ENCODE data around the gene PSMC3IP. TPM values are rescaled to one million over a fixed set of nuclear protein-coding genes. Genes with fewer than 3 reads are reported as not detected.
A peak's percentile ranks its signal among the peaks of the same experiment; 100 is the strongest.
"Not testable (repeated sequence)": the region's sequence is repeated elsewhere in the genome, so short reads cannot be mapped to it uniquely, and the experiment has no call there.

The PSMC3IP gene
- total RNA-seq, 8 experiments from 2014 or later = 1.5 to 24.7 (median 12.1) TPM

GRCh38 chr17:42564815-42565522 lies 12.6 kb downstream of the PSMC3IP start:
- Histone ChIP-seq H3K4me3 (no peak overlapping the region), H3K4me1 (replicated peaks in 1 of 2) (peaks cover 19 to 20% of the 10 kb centered on the region in 2 donors), H3K27ac (no peak overlapping the region)
- ATAC-seq (replicated peaks in 6 of 8) = no peak
- in situ Hi-C loops (cut with MboI; ENCODE audit: low pct_unique_long_range_greater_than_20kb in 2 of 9, low sequenced_read_pairs in 9 of 9, unreplicated experiment in 9 of 9) = no loop called here
- WGBS, 10 experiments = 83 to 100% (median 94%) methylated on average over 1 to 7 of the region's 15 CpGs; no CpG with 5 or more reads in 3 of the 10 experiments

- no peak for ATAC-seq (replicated peaks in 6 of 8)
- Histone ChIP-seq H3K4me1 (replicated peaks in 1 of 2) (peaks cover 19 to 20% of the 10 kb centered on the region in 2 donors), H3K4me3 (no peak overlapping the region), H3K27ac (no peak overlapping the region)
- WGBS, 10 experiments = 40 to 60% methylated on average over 1 of the region's 9 CpGs; no CpG with 5 or more reads in 8 of the 10 experiments
- in situ Hi-C loops (cut with MboI; ENCODE audit: low pct_unique_long_range_greater_than_20kb in 2 of 9, low sequenced_read_pairs in 9 of 9, unreplicated experiment in 9 of 9) = no loop called here
Measured at GRCh38 chr17:42563950-42564349, 13.6 kb downstream of the PSMC3IP start.

GRCh38 chr17:42563543-42563942 lies 14.0 kb downstream of the PSMC3IP start:
- H3K4me3 ChIP-seq = peak overlapping the region in 2 of 5 donors; percentile 55 to 80
- 13 to 75% (median 38%) methylated on average over 1 of the region's 1 CpG; no CpG with 5 or more reads in 4 of the 10 experiments for WGBS, 10 experiments
- H3K27ac ChIP-seq = no peak overlapping the region
- ATAC-seq (replicated peaks in 6 of 8) = no peak
- peaks cover 19 to 20% of the 10 kb centered on the region in 2 donors for H3K4me1 ChIP-seq (replicated peaks in 1 of 2)
- in situ Hi-C loops (cut with MboI; ENCODE audit: low pct_unique_long_range_greater_than_20kb in 2 of 9, low sequenced_read_pairs in 9 of 9, unreplicated experiment in 9 of 9) = no loop called here

- 49 to 100% (median 74%) methylated on average over 2 to 11 of the region's 14 CpGs; no CpG with 5 or more reads in 6 of the 10 experiments for WGBS, 10 experiments
- no peak for ATAC-seq (replicated peaks in 6 of 8)
- H3K4me1 ChIP-seq (replicated peaks in 1 of 2) = peaks cover 16 to 17% of the 10 kb centered on the region in 2 donors
- peak overlapping the region in 1 of 2 donors; percentile 95 for H3K27ac ChIP-seq
- H3K4me3 ChIP-seq = peak overlapping the region; percentile 48 to 85 (median 55)
- in situ Hi-C loops (cut with MboI; ENCODE audit: low pct_unique_long_range_greater_than_20kb in 2 of 9, low sequenced_read_pairs in 9 of 9, unreplicated experiment in 9 of 9) = no loop called here
Measured at GRCh38 chr17:42563143-42563509, 14.4 kb downstream of the PSMC3IP start.

- Histone ChIP-seq H3K4me1 (replicated peaks in 1 of 2) (peaks cover 10 to 12% of the 10 kb centered on the region in 2 donors), H3K4me3 (peak overlapping the region; percentile 48 to 85 (median 55)), H3K27ac (peak overlapping the region; percentile 79 to 95)
- in situ Hi-C loops (cut with MboI; ENCODE audit: low pct_unique_long_range_greater_than_20kb in 2 of 9, low sequenced_read_pairs in 9 of 9, unreplicated experiment in 9 of 9) = no loop called here
- ATAC-seq (replicated peaks in 6 of 8) = peak; percentile 1 to 70 (median 6)
- 0 to 52% (median 19%) methylated on average over 3 to 6 of the region's 48 CpGs; no CpG with 5 or more reads in 5 of the 10 experiments for WGBS, 10 experiments
Measured at GRCh38 chr17:42562388-42563142, 15.0 kb downstream of the PSMC3IP start.

GRCh38 chr17:42561897-42562387 lies 15.6 kb downstream of the PSMC3IP start, which contains the start of gene COASY:
Gene COASY (plus strand): TSS chr17:42562148. CDS start chr17:42562623, 475 bp downstream.
- WGBS, 10 experiments = 0 to 14% (median 0%) methylated on average over 1 to 18 of the region's 26 CpGs; no CpG with 5 or more reads in 4 of the 10 experiments

GRCh38 chr17:42560246-42560645 lies 17.3 kb downstream of the PSMC3IP start:
- H3K4me3 ChIP-seq = no peak overlapping the region
- in situ Hi-C loops (cut with MboI; ENCODE audit: low pct_unique_long_range_greater_than_20kb in 2 of 9, low sequenced_read_pairs in 9 of 9, unreplicated experiment in 9 of 9) = no loop called here
- ATAC-seq (replicated peaks in 6 of 8) = no peak
- H3K27ac ChIP-seq = no peak overlapping the region
- H3K4me1 ChIP-seq (replicated peaks in 1 of 2) = peaks cover 8 to 11% of the 10 kb centered on the region in 2 donors
- 100% methylated on average over 1 of the region's 3 CpGs; no CpG with 5 or more reads in 9 of the 10 experiments for WGBS, 10 experiments

More at GRCh38 chr17:42561897-42562387, 15.6 kb downstream of the PSMC3IP start, which contains the start of gene COASY:
- Histone ChIP-seq H3K27ac (peak within 1 kb of the TSS; percentile 79 to 95), H3K4me1 (replicated peaks in 1 of 2) (peaks cover 10 to 12% of the 10 kb centered on the region in 2 donors), H3K4me3 (peak within 1 kb of the TSS; percentile 48 to 85 (median 55))
- ATAC-seq (replicated peaks in 6 of 8) = peak; percentile 71 to 82 (median 76)
- in situ Hi-C loops (cut with MboI; ENCODE audit: low pct_unique_long_range_greater_than_20kb in 2 of 9, low sequenced_read_pairs in 9 of 9, unreplicated experiment in 9 of 9) = no loop called here

- no peak overlapping the region for H3K27ac ChIP-seq
- peaks cover 8 to 11% of the 10 kb centered on the region in 2 donors for H3K4me1 ChIP-seq (replicated peaks in 1 of 2)
- H3K4me3 ChIP-seq = no peak overlapping the region
- in situ Hi-C loops (cut with MboI; ENCODE audit: low pct_unique_long_range_greater_than_20kb in 2 of 9, low sequenced_read_pairs in 9 of 9, unreplicated experiment in 9 of 9) = no loop called here
- WGBS, 10 experiments = 75 to 96% (median 84%) methylated on average over 2 to 4 of the region's 6 CpGs; no CpG with 5 or more reads in 4 of the 10 experiments
- no peak for ATAC-seq (replicated peaks in 6 of 8)
Measured at GRCh38 chr17:42559075-42559474, 18.5 kb downstream of the PSMC3IP start.

GRCh38 chr17:42555961-42556617 lies 21.4 kb downstream of the PSMC3IP start:
- WGBS, 10 experiments = 67 to 100% methylated on average over 1 of the region's 5 CpGs; no CpG with 5 or more reads in 8 of the 10 experiments
- H3K27ac ChIP-seq; in situ Hi-C loops (cut with MboI; ENCODE audit: low pct_unique_long_range_greater_than_20kb in 2 of 9, low sequenced_read_pairs in 9 of 9, unreplicated experiment in 9 of 9); H3K4me3 ChIP-seq: not testable (repeated sequence)
- peak in 2 of 8 experiments; percentile 7 to 29 for ATAC-seq (replicated peaks in 6 of 8)
- peaks cover 15% of the 10 kb centered on the region in 2 donors for H3K4me1 ChIP-seq (replicated peaks in 1 of 2)

- in situ Hi-C loops (cut with MboI; ENCODE audit: low pct_unique_long_range_greater_than_20kb in 2 of 9, low sequenced_read_pairs in 9 of 9, unreplicated experiment in 9 of 9) = no loop called here
- H3K4me3 ChIP-seq = peak overlapping the region; percentile 46 to 55 (median 51)
- peaks cover 15% of the 10 kb centered on the region in 2 donors for H3K4me1 ChIP-seq (replicated peaks in 1 of 2)
- H3K27ac ChIP-seq = peak overlapping the region; percentile 83 to 85
- 0 to 100% (median 33%) methylated on average over 1 to 4 of the region's 4 CpGs; no CpG with 5 or more reads in 3 of the 10 experiments for WGBS, 10 experiments
- peak in 7 of 8 experiments; percentile 3 to 41 (median 20) for ATAC-seq (replicated peaks in 6 of 8)
Measured at GRCh38 chr17:42555122-42555622, 22.4 kb downstream of the PSMC3IP start.

GRCh38 chr17:42554250-42555121 lies 23.0 kb downstream of the PSMC3IP start:
- Histone ChIP-seq H3K27ac (peak overlapping the region; percentile 83 to 85), H3K4me1 (replicated peaks in 1 of 2) (peaks cover 15% of the 10 kb centered on the region in 2 donors), H3K4me3 (peak overlapping the region; percentile 46 to 55 (median 51))
- in situ Hi-C loops (cut with MboI; ENCODE audit: low pct_unique_long_range_greater_than_20kb in 2 of 9, low sequenced_read_pairs in 9 of 9, unreplicated experiment in 9 of 9) = no loop called here
- WGBS, 10 experiments = 0 to 2% (median 0%) methylated on average over 1 to 20 of the region's 82 CpGs; no CpG with 5 or more reads in 5 of the 10 experiments
- ATAC-seq (replicated peaks in 6 of 8) = peak; percentile 85 to 93 (median 90)

All from motor neuron (in vitro differentiated cells).